Fibroblast of lung (primary cell): ENCODE measurements around the gene OXLD1. TPM values are rescaled to one million over a fixed set of nuclear protein-coding genes. Genes with fewer than 3 reads are reported as not detected.

Experiments
- DNase-seq, 2 donors: peaks; one replicate each; pipeline versions ENCODE4 v3.0.0 to v3.0.0-alpha.2; 2010; ENCODE audit warnings: low read depth in 2 of 2
- H2AFZ ChIP-seq: 2 replicates; pipeline ENCODE4 v1.5.1; 2012; ENCODE audit warnings: low read length, control low read depth, inconsistent platforms
- H3K27ac ChIP-seq: 2 replicates; pipeline ENCODE4 v1.5.1; 2011; ENCODE audit warnings: low read length, control low read depth; ENCODE audit not compliant: insufficient read depth
- H3K27me3 ChIP-seq: 2 replicates; pipeline ENCODE4 v1.5.1; 2011; ENCODE audit warnings: mild to moderate bottlenecking, low read length; ENCODE audit not compliant: control insufficient read depth, insufficient read depth
- H3K36me3 ChIP-seq: 2 replicates; pipeline ENCODE4 v1.5.1; 2011; ENCODE audit warnings: low read length; ENCODE audit not compliant: control insufficient read depth, insufficient read depth
- H3K4me1 ChIP-seq: 2 replicates; pipeline ENCODE4 v1.5.1; 2011; ENCODE audit warnings: low read length; ENCODE audit not compliant: control insufficient read depth, insufficient read depth; ENCODE audit errors: extremely low read depth
- H3K4me2 ChIP-seq: 2 replicates; pipeline ENCODE4 v1.5.1; 2011; ENCODE audit warnings: low read length, control low read depth; ENCODE audit not compliant: insufficient read depth; ENCODE audit errors: extremely low read depth
- H3K4me3 ChIP-seq, 4 experiments: fragments of 200-600 bp in 1 of 4; sonication (generic) in 1 of 4; replicated peaks in 1 of 4; 2 replicates each; pipeline ENCODE4 v1.5.1; 2011 to 2016; ENCODE audit warnings: low read length in 4 of 4, low read depth in 3 of 4, mild to moderate bottlenecking in 3 of 4, control low read depth in 2 of 4, inconsistent platforms in 1 of 4, mixed read lengths in 1 of 4; ENCODE audit not compliant: insufficient read depth in 1 of 4; ENCODE audit errors: control extremely low read depth in 1 of 4
- H3K79me2 ChIP-seq: 2 replicates; pipeline ENCODE4 v1.5.1; 2012; ENCODE audit warnings: mild to moderate bottlenecking, low read length, inconsistent platforms; ENCODE audit not compliant: control insufficient read depth, insufficient read depth
- H3K9ac ChIP-seq: 2 replicates; pipeline ENCODE4 v1.5.1; 2011; ENCODE audit warnings: mild to moderate bottlenecking, low read length, control low read depth; ENCODE audit not compliant: insufficient read depth
- H3K9me3 ChIP-seq: 2 replicates; pipeline ENCODE4 v1.5.1; 2012; ENCODE audit warnings: low read depth, low read length; ENCODE audit not compliant: control insufficient read depth, insufficient read depth
- H4K20me1 ChIP-seq: 2 replicates; pipeline ENCODE4 v1.5.1; 2011; ENCODE audit warnings: low read length; ENCODE audit not compliant: control insufficient read depth, insufficient read depth; ENCODE audit errors: extremely low read depth
- EZH2 ChIP-seq: IDR thresholded peaks from 2 replicates; pipeline ENCODE4 v1.5.1; 2012; ENCODE audit warnings: low read length, control low read depth, mild to moderate bottlenecking; ENCODE audit errors: missing control alignments
- polyA plus RNA-seq, 2 donors: library from polyadenylated mRNA; depleted of rRNA in 1 of 2; stranded (reverse) in 1 of 2; unstranded in 1 of 2; fragments of >200 nt; gene quantifications; 2 replicates each; pipeline ENCODE4 v1.2.1, GENCODE V29; 2011 to 2012; ENCODE audit warnings: missing spikeins in 1 of 2
- total RNA-seq: library from RNA; depleted of rRNA; stranded (reverse); fragments of >200 nt; gene quantifications from 2 replicates; pipeline ENCODE4 v1.2.1, GENCODE V29; 2014
- TF ChIP-seq, protein P1 (sequence below), 2 donors: IDR thresholded peaks in 1 of 2; conservative IDR thresholded peaks in 1 of 2; 1 replicate in 1 of 2; 2 replicates in 1 of 2; pipeline ENCODE4 v1.5.1; 2011 to 2012; ENCODE audit warnings: low read length in 2 of 2, control low read depth in 1 of 2, inconsistent platforms in 1 of 2, low read depth in 1 of 2, mild to moderate bottlenecking in 1 of 2

OXLD1 gene
- total and polyA plus RNA-seq, 2 donors (not counting 1 experiment from before 2014, with no cell fraction given): 11.6 to 45.6 TPM

GRCh38 chr17:81662002-81662401, 4.4 kb downstream of the OXLD1 start:
- Histone ChIP-seq H3K27ac (no peak overlapping the region), H3K4me3 (no peak overlapping the region), H3K9ac (no peak overlapping the region), H3K79me2 (peaks cover 16% of the 10 kb centered on the region), H3K4me1 (peaks cover 7% of the 10 kb centered on the region), H3K36me3 (peaks cover 10% of the 10 kb centered on the region), H4K20me1 (no peaks in the 10 kb centered on the region), H3K9me3 (no peaks in the 10 kb centered on the region), H3K4me2 (no peak overlapping the region), H3K27me3 (no peaks in the 10 kb centered on the region), H2AFZ (no peak overlapping the region)
- no peak for DNase-seq
- TF ChIP-seq, protein P1, sequence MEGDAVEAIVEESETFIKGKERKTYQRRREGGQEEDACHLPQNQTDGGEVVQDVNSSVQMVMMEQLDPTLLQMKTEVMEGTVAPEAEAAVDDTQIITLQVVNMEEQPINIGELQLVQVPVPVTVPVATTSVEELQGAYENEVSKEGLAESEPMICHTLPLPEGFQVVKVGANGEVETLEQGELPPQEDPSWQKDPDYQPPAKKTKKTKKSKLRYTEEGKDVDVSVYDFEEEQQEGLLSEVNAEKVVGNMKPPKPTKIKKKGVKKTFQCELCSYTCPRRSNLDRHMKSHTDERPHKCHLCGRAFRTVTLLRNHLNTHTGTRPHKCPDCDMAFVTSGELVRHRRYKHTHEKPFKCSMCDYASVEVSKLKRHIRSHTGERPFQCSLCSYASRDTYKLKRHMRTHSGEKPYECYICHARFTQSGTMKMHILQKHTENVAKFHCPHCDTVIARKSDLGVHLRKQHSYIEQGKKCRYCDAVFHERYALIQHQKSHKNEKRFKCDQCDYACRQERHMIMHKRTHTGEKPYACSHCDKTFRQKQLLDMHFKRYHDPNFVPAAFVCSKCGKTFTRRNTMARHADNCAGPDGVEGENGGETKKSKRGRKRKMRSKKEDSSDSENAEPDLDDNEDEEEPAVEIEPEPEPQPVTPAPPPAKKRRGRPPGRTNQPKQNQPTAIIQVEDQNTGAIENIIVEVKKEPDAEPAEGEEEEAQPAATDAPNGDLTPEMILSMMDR (conservative IDR thresholded peaks at IDR 0.05 in 1 of 2, IDR thresholded peaks at IDR 0.05 in 1 of 2; ENCODE audit: low read depth in 1 of 2, low read length in 2 of 2): no peak
- TF ChIP-seq EZH2: no peak

GRCh38 chr17:81660441-81660840, 6.0 kb downstream of the OXLD1 start:
- TF ChIP-seq, protein P1 (conservative IDR thresholded peaks at IDR 0.05 in 1 of 2, IDR thresholded peaks at IDR 0.05 in 1 of 2; ENCODE audit: low read depth in 1 of 2, low read length in 2 of 2): no peak
- TF ChIP-seq EZH2: no peak
- peaks cover 10% of the 10 kb centered on the region for H3K36me3 ChIP-seq

GRCh38 chr17:81659038-81659437, 7.4 kb downstream of the OXLD1 start:
- Histone ChIP-seq H3K4me2 (no peak overlapping the region), H3K4me1 (no peaks in the 10 kb centered on the region), H2AFZ (no peak overlapping the region), H3K9ac (no peak overlapping the region), H4K20me1 (no peaks in the 10 kb centered on the region), H3K4me3 (no peak overlapping the region), H3K27me3 (no peaks in the 10 kb centered on the region), H3K9me3 (no peaks in the 10 kb centered on the region), H3K36me3 (peaks cover under 1% of the 10 kb centered on the region), H3K79me2 (no peaks in the 10 kb centered on the region), H3K27ac (no peak overlapping the region)
- TF ChIP-seq EZH2: no peak
- TF ChIP-seq, protein P1 (conservative IDR thresholded peaks at IDR 0.05 in 1 of 2, IDR thresholded peaks at IDR 0.05 in 1 of 2; ENCODE audit: low read depth in 1 of 2, low read length in 2 of 2): no peak
- no peak for DNase-seq

More at GRCh38 chr17:81660441-81660840, 6.0 kb downstream of the OXLD1 start:
- Histone ChIP-seq H4K20me1 (no peaks in the 10 kb centered on the region), H3K27me3 (no peaks in the 10 kb centered on the region), H3K4me2 (no peak overlapping the region), H3K9me3 (no peaks in the 10 kb centered on the region), H3K4me3 (no peak overlapping the region), H3K27ac (no peak overlapping the region), H3K9ac (no peak overlapping the region), H3K4me1 (peaks cover 3% of the 10 kb centered on the region), H2AFZ (no peak overlapping the region), H3K79me2 (peaks cover 6% of the 10 kb centered on the region)
- DNase-seq: no peak
